GM21526 (cell line): ENCODE results near the gene AMPH.

Experiments
- ATAC-seq: cut with Tn5 transposase; IDR thresholded peaks from one replicate; pipeline ENCODE4 v1.9.1; 2021; ENCODE audit warnings: moderate library complexity; ENCODE audit not compliant: unreplicated experiment, low FRiP score

AMPH gene

DNA sequence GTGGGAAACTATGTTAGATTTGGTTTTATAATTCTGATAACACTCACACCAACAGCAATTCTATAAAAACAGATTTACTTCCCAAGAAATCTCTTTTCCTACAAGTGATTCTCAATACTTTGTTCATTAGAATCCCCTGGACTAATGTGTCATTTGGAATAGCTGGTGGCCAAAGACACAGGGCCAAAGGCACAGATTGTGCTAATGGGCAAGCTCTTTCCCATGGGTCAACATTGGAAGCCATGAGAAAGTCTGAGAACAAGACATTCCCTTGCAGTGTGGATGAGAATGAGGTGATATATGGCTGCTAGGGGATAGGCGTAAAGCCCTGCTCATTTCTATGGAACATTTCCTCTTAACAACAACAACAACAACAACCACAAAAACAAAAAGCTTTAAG is 153.8 kb downstream of the AMPH start:
- ATAC-seq: no peak

- no peak for ATAC-seq
Observed at GRCh38 chr7:38476764-38477163, 154.4 kb downstream of the AMPH start.

DNA sequence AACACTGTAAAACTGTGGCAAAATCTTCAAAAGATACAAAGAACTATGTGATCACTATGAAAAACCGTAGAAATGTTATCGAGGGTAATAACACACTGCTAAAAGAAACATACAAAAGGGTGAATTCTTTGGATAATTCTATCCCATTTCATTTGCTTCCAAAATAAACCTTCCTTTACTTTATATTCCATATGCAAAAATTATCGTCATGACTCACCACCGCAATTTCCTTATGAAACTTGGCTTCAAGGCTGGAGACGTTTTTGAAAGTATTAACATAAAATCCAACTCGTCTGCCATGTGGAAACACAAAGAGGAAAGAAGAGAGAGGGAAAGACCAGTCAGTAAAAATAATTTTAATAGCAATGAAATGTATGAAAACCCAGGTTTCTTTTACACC is 165.2 kb downstream of the AMPH start:
- ATAC-seq: no peak

- ATAC-seq: peak; percentile 88
Observed at GRCh38 chr7:38463277-38464225, 167.6 kb downstream of the AMPH start.

- ATAC-seq: no peak
Observed at GRCh38 chr7:38462819-38463218, 168.4 kb downstream of the AMPH start.

DNA sequence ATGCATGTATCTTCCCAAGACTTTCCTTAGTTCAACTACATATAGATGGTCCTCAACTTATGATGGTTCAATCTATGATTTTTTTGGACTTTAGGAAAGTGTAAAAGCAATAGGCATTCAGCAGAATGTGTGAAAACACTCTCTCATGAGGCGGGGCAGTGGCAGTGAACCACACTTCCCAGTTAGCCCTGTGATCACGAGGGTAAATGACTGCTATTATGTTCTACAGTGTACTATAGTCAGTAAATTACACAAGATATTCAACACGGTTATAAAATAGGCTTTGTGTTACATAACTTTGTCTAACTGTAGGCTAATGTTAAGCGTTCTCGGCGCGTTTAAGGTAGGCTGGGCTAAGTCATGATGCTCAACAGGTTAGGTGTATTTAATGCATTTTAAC is 169.3 kb downstream of the AMPH start:
- no peak for ATAC-seq

- ATAC-seq: no peak
Observed at GRCh38 chr7:38453826-38454225, 177.3 kb downstream of the AMPH start.

GRCh38 chr7:38453168-38453567 is 178.0 kb downstream of the AMPH start:
- no peak for ATAC-seq

DNA sequence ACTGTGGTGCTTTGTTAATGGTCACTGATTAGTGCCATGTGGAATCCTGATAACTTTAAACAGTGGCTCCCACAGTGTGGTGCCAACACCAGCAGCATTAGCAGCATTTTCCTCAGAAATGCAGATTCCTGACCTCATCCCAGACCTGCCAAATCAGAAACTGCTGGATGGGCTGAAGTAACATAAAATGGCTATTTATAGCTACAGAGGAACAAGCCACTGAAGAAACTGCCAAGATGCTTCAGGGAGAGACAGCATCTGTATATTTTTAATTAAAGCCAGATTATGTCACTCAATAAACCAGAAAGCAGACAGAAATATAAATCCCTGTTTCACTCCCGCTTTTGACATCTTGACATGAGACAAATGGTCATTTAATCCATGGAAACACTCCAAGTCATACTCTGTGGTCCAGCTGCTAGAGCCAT is 178.5 kb downstream of the AMPH start:
- no peak for ATAC-seq

- ATAC-seq: no peak
Observed at GRCh38 chr7:38451840-38452239, 179.3 kb downstream of the AMPH start.

DNA sequence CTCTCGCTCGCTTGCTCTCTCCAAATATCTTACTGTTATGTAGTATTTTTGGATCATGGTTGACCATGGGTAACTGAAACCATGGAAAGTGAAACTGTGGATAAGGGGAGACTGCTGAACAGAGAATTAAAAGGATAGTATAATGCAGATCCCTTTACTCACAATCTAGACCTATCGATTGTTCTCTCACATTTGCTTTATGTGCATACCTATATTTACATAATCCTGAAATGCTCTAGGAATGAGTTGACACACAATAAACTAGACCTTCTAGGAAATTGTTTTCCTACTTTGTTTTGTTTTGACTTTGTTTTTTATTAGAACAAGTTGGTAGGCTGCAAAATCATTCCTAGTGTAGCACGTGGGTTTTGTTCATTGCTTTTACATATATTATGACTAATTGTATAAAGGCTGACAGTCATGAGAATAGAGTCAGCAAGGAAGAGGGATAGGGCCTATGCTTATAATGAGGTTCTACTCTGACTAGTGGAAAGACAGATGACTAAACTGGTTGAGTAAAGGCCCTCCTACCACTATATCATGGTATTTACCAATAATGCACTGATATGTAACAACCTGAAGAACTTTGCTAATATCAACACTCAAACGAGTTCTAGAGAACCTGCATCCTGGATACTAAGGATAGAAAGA is 182.5 kb downstream of the AMPH start:
- no peak for ATAC-seq

GRCh38 chr7:38448054-38448453 is 183.1 kb downstream of the AMPH start:
- no peak for ATAC-seq

GRCh38 chr7:38438970-38439369 is 192.2 kb downstream of the AMPH start:
- ATAC-seq: no peak

GRCh38 chr7:38432671-38433070 is 198.5 kb downstream of the AMPH start:
- ATAC-seq: no peak

DNA sequence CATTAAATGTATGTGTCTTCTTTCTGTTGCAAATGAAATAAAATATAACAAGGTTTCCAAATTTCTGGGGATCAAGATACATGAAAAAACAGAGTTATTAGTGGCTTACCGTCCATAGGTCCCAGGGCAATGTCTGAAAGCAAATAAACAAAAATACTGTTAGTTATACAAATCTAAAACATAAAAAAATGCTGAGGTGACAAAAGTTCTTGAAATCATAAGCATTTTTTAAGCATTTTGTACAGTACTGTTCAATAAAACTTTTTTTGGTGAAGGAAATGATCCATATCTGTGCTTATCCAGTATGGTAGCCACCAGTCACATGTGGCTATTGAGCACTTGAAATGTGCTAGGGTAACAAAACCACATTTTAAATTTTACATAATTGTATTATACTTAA is 199.1 kb downstream of the AMPH start:
- ATAC-seq: no peak

- ATAC-seq: no peak
Observed at GRCh38 chr7:38429057-38429456, 202.1 kb downstream of the AMPH start.

GRCh38 chr7:38428041-38428440 is 203.1 kb downstream of the AMPH start:
- ATAC-seq: no peak

GRCh38 chr7:38427279-38427955 is 203.8 kb downstream of the AMPH start:
- no peak for ATAC-seq

DNA sequence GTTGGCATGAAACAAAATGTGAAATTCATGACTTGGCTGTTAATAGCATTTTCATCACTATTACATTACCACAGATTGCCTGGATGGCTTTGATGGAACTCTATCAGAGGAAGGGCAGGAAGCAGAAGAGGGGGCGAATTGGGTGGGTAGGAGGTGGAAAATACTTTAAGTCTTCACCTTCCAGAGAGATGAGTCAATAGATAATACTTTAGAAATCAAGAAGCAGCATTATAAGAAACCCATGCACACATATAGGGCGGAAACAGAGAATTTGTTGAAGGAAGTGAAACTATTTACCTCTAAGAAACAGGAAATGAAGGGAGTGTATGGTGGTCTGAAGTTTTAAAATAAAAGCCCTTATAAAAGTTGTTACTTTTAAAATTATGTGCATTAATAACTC is 205.7 kb downstream of the AMPH start:
- ATAC-seq: peak; percentile 65

- ATAC-seq: no peak
Observed at GRCh38 chr7:38424750-38425463, 206.3 kb downstream of the AMPH start.

GRCh38 chr7:38413784-38414183 is 217.4 kb downstream of the AMPH start:
- ATAC-seq: peak; percentile 89
